ENCODE measurements around the gene ARRDC2.
A peak's percentile ranks its signal among the peaks of the same experiment; 100 is the strongest.
"Not testable (repeated sequence)": the region's sequence is repeated elsewhere in the genome, so short reads cannot be mapped to it uniquely, and the experiment has no call there.

Gene ARRDC2

GRCh38 chr19:18007917-18008673 lies at the start of gene ARRDC2:
Gene ARRDC2 (plus strand): TSS chr19:18008170. CDS start chr19:18008311, 141 bp downstream.
- DNase-seq: peak; percentile 86 to 88

DNA sequence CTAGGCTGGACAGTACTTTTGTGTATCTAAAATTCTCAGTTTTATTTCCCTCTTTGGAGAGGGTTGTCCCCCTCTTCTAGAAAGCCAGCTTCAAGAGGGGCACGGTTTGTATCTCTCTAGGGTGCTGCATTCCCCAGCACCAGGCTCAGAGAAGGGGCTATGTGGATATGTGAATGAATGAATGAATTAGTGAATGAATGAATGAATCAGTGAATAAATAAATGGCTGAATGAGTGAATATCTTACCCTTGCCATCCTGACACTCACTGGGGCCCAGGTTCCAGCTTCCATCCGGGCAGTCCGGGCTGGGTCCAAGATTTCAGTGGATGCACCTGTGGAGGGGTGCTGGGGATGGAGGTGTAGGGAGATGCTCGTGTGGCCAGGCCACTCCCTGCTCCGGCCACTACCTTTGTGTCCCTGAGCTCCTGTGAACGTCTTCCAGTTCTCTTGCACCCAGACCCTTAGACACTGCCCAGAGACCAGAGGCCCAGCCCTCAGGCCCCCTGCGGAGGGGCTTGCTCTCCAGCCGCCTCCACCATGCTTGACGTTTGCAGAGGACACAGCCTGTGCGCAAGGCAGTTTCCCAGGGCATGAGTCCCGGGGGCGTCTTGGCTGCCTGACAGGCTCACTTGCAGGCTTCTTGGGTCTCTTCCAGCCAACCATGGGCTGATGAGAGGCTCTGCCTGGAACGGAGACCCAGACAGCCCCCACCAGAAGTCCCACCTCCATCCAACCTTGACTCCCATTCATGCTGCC lies 43.9 kb upstream of the ARRDC2 start:
- no peak for DNase-seq

- no peak for DNase-seq
Observed at GRCh38 chr19:17965370-17966128, 42.4 kb upstream of the ARRDC2 start.

GRCh38 chr19:17966129-17966483 lies 41.9 kb upstream of the ARRDC2 start:
- no peak for DNase-seq

GRCh38 chr19:17966550-17967256 lies 41.3 kb upstream of the ARRDC2 start, which contains the start of gene KCNN1:
Gene KCNN1 (plus strand): TSS chr19:17967107. CDS start chr19:17973889, 6,782 bp downstream.
- DNase-seq: no peak

DNA sequence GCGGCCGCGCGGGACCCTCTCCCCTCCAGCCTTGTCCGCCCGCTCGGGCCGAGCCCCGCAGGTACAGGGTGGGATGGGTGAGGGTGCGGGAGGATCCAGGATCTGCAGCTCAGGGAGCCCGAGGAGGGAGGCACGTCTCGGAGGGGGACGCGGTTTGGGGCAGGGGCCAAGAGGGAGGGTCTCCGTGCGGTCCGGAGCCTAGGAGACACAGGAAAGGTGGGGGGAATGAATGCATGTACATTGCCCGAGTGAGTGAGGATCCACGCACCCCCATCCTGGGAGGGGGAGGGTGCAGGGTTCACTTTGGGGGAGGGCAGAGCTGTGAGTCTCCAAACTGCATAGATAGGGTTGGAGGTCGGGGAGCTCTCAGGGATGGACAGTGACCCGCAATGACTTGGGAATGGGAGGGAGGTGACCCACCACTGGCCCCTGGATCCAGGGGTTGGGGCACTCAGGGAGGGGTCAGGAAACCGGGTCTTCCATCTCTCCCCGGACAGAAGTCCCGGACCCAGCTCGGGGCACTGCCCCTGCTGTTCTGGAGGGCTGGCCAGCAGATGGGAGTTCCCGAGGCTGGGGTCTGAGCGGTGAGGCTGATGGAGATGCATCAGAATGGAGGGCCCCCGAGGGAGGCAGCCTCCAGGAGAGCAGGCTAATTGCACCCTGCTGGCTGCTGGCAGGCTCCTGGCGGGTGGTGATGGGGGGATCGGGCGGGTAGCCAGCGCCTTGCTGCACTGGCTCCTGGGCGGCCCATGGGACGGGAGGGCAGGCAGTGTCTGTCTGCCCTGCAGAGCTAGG lies 40.5 kb upstream of the ARRDC2 start:
- DNase-seq: no peak

DNA sequence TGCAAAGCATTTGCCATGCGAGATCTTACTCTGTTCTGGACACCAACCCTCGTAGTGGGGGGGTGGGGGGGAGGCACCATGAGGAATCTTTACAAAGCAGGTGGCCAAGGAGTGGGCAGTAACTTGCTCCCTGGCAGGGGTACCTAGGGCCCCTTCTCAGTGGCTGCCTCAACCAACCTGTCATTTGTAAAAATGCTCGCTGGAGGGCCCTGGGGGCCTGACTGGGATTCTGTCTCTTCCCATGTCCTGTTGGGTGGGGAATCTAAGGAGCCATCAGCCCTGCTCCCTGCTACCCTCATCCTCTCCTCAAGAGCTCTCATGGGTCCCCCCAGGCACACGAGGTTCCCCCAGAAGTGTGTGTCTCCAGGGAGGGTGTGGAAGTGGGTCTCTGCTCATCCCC lies 39.6 kb upstream of the ARRDC2 start:
- DNase-seq: no peak

- DNase-seq: no peak
Observed at GRCh38 chr19:17969096-17969792, 38.7 kb upstream of the ARRDC2 start.

GRCh38 chr19:17972230-17972629 lies 35.7 kb upstream of the ARRDC2 start:
- no peak for DNase-seq

GRCh38 chr19:17973759-17974158 lies 34.2 kb upstream of the ARRDC2 start:
- no peak for DNase-seq

DNA sequence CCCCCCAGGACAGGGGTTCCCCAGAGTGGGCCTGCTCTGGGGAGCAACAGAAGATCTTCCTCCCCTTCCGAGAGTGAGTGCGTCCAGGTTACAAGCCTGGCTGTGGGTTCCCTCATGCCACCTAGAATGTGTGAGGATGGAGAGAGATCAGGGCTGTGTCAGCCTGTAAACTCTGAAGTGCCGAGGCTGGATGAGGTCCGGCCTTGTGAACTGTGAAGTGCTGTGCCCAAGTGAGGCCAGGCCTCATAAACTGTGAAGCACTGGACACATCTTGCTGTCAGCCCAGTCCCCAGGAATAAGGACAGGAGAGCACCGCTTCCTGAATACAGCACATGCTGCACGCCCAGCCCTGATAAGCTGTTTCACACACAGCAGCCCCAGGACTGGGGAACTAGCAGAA lies 33.4 kb upstream of the ARRDC2 start:
- DNase-seq: no peak

- no peak for DNase-seq
Observed at GRCh38 chr19:17975032-17975431, 32.9 kb upstream of the ARRDC2 start.

GRCh38 chr19:17977021-17977420 lies 30.9 kb upstream of the ARRDC2 start:
- DNase-seq: no peak

DNA sequence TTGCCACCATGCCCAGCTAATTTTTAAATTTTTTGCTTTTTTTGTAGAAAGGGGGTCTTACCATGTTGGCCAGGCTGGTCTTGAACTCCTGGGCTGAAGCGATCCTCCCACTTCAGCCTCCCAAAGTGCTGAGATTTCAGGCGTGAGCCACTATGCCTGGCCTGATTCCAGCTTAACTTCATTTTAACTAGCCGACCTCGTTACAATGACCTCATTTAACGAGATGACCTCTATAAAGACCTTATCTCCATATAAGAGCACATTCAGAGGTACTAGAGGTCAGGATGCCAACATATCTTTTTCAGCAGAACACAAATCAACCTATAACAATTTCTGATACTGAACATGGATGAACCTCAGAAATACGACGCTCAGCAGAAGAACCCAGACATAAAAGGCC lies 30.5 kb upstream of the ARRDC2 start:
- no peak for DNase-seq

DNA sequence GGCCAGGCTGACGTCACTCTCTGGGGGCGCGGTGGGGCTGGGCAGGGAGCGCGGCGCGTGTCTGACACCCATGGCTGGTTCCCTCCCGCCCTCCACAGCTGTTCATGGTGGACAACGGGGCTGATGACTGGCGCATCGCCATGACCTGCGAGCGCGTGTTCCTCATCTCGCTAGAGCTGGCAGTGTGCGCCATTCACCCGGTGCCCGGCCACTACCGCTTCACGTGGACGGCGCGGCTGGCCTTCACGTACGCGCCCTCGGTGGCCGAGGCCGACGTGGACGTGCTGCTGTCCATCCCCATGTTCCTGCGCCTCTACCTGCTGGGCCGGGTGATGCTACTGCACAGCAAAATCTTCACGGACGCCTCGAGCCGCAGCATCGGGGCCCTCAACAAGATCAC lies 26.4 kb upstream of the ARRDC2 start:
- no peak for DNase-seq

- DNase-seq: no peak
Observed at GRCh38 chr19:17982430-17982829, 25.5 kb upstream of the ARRDC2 start.

DNA sequence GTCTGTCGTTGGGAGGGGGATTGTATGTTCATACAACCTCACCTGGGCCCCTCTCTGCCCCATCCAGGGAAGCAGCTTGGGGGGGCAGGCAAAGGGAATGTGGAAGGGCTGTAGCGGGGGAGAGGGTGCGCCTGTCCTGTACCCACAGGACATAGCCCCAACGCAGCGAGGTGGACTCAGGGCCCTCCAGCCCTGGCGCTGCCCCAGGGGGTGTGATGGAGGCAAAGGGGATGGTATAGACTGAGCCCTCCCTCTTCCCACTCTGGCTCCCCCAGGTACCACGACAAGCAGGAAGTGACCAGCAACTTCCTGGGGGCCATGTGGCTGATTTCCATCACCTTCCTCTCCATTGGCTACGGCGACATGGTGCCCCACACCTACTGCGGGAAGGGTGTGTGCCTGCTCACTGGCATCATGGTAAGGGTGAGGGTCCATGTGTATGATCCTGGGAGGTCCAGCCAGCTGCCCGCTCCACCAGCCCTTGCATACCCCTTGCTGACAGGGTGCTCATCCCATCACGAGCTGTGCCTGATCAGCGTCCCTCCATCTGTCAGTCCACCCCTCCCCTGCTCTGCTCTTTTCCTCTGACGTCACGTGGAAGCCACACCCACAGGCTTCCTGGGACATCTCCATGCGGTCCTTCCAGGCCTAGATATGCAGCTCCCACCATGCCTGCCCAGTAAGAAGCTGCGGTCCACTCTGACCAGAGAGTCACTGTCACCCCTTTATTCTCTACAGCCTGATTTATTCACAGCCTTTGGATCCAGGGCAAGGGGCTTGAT lies 22.7 kb upstream of the ARRDC2 start:
- no peak for DNase-seq

DNA sequence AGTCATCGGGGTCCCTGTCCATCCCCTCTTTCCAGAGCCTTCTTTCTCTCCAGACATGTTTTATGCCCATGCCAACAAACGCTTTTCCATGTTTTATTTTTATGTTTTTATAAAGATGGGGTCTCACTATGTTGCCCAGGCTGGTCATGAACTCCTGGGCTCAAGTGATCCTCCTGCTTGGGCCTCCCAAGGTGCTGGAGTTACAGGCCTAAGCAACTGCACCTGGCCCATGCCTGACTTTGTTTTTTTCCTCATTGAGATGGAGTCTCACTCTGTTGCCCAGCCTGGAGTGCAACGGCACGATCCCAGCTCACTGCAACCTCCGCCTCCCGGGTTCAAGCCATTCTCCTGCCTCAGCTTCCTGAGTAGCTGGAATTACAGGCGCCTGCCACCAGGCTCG lies 21.4 kb upstream of the ARRDC2 start:
- DNase-seq: not testable (repeated sequence)

GRCh38 chr19:17988161-17988560 lies 19.8 kb upstream of the ARRDC2 start:
- no peak for DNase-seq

DNA sequence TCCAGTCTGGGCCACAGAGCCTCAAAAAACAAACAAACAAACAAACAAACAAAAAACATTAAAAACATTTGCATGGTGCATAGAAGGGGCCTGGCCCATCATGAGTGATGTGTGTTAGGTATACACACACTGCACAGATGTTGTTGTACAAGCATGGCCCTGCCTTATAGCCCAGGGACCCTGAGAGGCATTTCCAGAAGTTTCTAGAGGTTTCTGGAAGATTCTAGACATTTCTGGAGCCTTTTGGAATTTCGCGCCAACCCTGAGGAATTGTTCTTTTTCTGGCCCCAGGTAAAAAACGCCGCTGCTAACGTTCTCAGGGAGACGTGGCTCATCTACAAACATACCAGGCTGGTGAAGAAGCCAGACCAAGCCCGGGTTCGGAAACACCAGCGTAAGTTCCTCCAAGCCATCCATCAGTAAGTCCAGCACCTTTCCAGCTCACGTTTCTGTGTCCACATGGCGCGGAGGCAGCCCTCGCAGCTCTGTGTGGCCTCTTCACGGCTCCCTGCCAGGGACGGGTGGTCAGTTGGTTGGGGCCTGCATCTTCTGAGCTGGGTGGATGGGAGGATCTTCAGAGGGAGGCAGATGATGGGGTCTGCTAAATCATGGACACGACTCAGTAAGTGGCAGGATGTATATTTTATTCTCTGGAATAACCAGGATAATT lies 18.4 kb upstream of the ARRDC2 start:
- no peak for DNase-seq

All from stimulated activated CD4-positive, alpha-beta T cell treated with anti-CD3 and anti-CD28 coated beads, Interleukin-2, amount 100 ng/mL, for 24 hours (primary cell).